Lower leg skin (tissue), 3 donors: ENCODE data around the gene SLC25A13.

Experiments
- CTCF ChIP-seq, 3 donors: fragments of 450-650 bp; IDR thresholded peaks; one replicate each; pipeline ENCODE4 v1.5.1; 2016; ENCODE audit warnings: antibody characterized with exemption in 3 of 3, mild to moderate bottlenecking in 3 of 3, moderate library complexity in 2 of 3
- POLR2A ChIP-seq, 2 donors: fragments of 450-650 bp; IDR thresholded peaks; one replicate each; pipeline ENCODE4 v1.6.1; 2016 to 2017; ENCODE audit warnings: antibody characterized with exemption in 2 of 2, mild to moderate bottlenecking in 1 of 2, moderate library complexity in 1 of 2

DNA sequence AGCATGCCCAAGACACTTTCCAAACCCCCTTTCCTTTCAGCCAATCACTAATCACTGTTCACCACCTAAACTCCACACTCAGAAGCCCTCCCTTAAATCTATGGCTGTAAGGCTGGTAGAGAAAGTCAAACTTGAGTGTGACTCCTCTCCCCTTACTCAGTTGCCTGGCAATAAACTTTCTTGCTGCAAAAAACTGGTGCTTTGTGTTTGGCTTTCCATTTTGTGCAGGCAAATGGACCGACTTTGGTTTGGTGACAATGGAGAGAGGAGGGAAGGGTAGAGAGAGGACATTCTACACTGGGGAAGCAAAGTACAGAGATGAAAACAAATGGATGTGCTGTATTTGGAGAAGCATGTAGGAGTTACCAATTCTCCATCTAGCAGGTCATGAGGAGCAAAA lies 84.9 kb downstream of the SLC25A13 start:
- TF ChIP-seq CTCF (IDR thresholded peaks at IDR 0.05), result no peak
- no peak for TF ChIP-seq POLR2A (IDR thresholded peaks at IDR 0.05)
